CD4-positive, alpha-beta T cell treated with Interleukin-17A for 4 hours (primary cell): ENCODE data around the gene PACRG.
"Not testable (repeated sequence)": the region's sequence is repeated elsewhere in the genome, so short reads cannot be mapped to it uniquely, and the experiment has no call there.

Experiments used
- DNase-seq: peaks from one replicate; pipeline ENCODE4 v3.0.0-alpha.2; 2020; ENCODE audit warnings: mixed read lengths

Gene PACRG

GRCh38 chr6:163298079-163298830 lies 570.5 kb downstream of the PACRG start:
- DNase-seq = no peak

GRCh38 chr6:163300838-163301237 lies 573.1 kb downstream of the PACRG start:
- DNase-seq = no peak

GRCh38 chr6:163301726-163302635 lies 574.2 kb downstream of the PACRG start:
- DNase-seq = no peak

GRCh38 chr6:163302747-163303146 lies 575.0 kb downstream of the PACRG start:
- DNase-seq = no peak

- DNase-seq = no peak
Observed at GRCh38 chr6:163306000-163306399, 578.2 kb downstream of the PACRG start.

- no peak for DNase-seq
Observed at GRCh38 chr6:163308629-163309440, 581.1 kb downstream of the PACRG start.

- no peak for DNase-seq
Observed at GRCh38 chr6:163309491-163310026, 581.8 kb downstream of the PACRG start.

GRCh38 chr6:163310096-163310972 lies 582.6 kb downstream of the PACRG start:
- DNase-seq = no peak

GRCh38 chr6:163310973-163311383 lies 583.2 kb downstream of the PACRG start:
- no peak for DNase-seq

GRCh38 chr6:163311830-163312229 lies 584.1 kb downstream of the PACRG start:
- DNase-seq = no peak

- no peak for DNase-seq
Observed at GRCh38 chr6:163313566-163313965, 585.8 kb downstream of the PACRG start.

GRCh38 chr6:163313981-163314380 lies 586.2 kb downstream of the PACRG start:
- no peak for DNase-seq

- no peak for DNase-seq
Observed at GRCh38 chr6:163314791-163315470, 587.2 kb downstream of the PACRG start.

GRCh38 chr6:163316866-163317495 lies 589.2 kb downstream of the PACRG start:
- not testable (repeated sequence) for DNase-seq

- no peak for DNase-seq
Observed at GRCh38 chr6:163318071-163318786, 590.5 kb downstream of the PACRG start.

GRCh38 chr6:163319609-163320366 lies 592.0 kb downstream of the PACRG start:
- no peak for DNase-seq

- no peak for DNase-seq
Observed at GRCh38 chr6:163320402-163320801, 592.6 kb downstream of the PACRG start.

- no peak for DNase-seq
Observed at GRCh38 chr6:163320804-163321203, 593.0 kb downstream of the PACRG start.

GRCh38 chr6:163321717-163322116 lies 593.9 kb downstream of the PACRG start:
- DNase-seq = no peak
